Lower leg skin (tissue), 3 donors: Measurements from ENCODE around the gene TBL3.

Experiments
- CTCF ChIP-seq, 3 donors: fragments of 450-650 bp; IDR thresholded peaks; one replicate each; pipeline ENCODE4 v1.5.1; 2016; ENCODE audit warnings: antibody characterized with exemption in 3 of 3, mild to moderate bottlenecking in 3 of 3, moderate library complexity in 2 of 3
- POLR2A ChIP-seq, 2 donors: fragments of 450-650 bp; IDR thresholded peaks; one replicate each; pipeline ENCODE4 v1.6.1; 2016 to 2017; ENCODE audit warnings: antibody characterized with exemption in 2 of 2, mild to moderate bottlenecking in 1 of 2, moderate library complexity in 1 of 2

- no peak for TF ChIP-seq POLR2A (IDR thresholded peaks at IDR 0.05)
- TF ChIP-seq CTCF (IDR thresholded peaks at IDR 0.05) = no peak
These were observed 35.4 kb downstream of the TBL3 start for GRCh38 chr16:2007081-2007836.
